Sciatic nerve (tissue), 2 donors: ENCODE data around the gene SORBS1. TPM values are rescaled to one million over a fixed set of nuclear protein-coding genes. Genes with fewer than 3 reads are reported as not detected.
A peak's percentile ranks its signal among the peaks of the same experiment; 100 is the strongest.
"Not testable (repeated sequence)": the region's sequence is repeated elsewhere in the genome, so short reads cannot be mapped to it uniquely, and the experiment has no call there.

Experiments used
- ATAC-seq: fragments of 200-7000 bp; cut with Tn5 transposase; one replicate; pipeline ENCODE4 v1.9.1; 2020; ENCODE audit warnings: mild to moderate bottlenecking, moderate library complexity
- DNase-seq: peaks from one replicate; pipeline ENCODE4 v3.0.0-alpha.2; 2020; ENCODE audit warnings: low spot score
- intact Hi-C: fragments of 100-400 bp; cut with DNase I; formaldehyde crosslinking; loops from one replicate; pipeline ENCODE4 v1.14.2; 2022
- total RNA-seq: library from RNA; stranded (reverse); fragmentation: NEBNext Ultra II Directional; extraction: Animal tissue kit (Norgen Biotek cat#: 25700); gene quantifications from one replicate; pipeline ENCODE4 v1.2.1, GENCODE V29; 2021
- donor health status: DM: no; HTN: no; CAD: no.
- donor health status: DM: no; HTN: no; CAD: no.

Gene SORBS1
- total RNA-seq, 1 donor from 2014 or later, result 593 TPM

- intact Hi-C loops, result no loop called here
- ATAC-seq, result no peak
These were observed 85.2 kb downstream of the SORBS1 start for GRCh38 chr10:95475827-95476468.

GRCh38 chr10:95475003-95475383 lies 86.2 kb downstream of the SORBS1 start:
- DNase-seq (no peak), ATAC-seq (no peak)
- intact Hi-C loops, result no loop called here

More at GRCh38 chr10:95475827-95476468, 85.2 kb downstream of the SORBS1 start:
- no peak for DNase-seq

- no peak for DNase-seq
- intact Hi-C loops, result no loop called here
- ATAC-seq, result peak; percentile 83
These were observed 86.8 kb downstream of the SORBS1 start for GRCh38 chr10:95474228-95475002.

- intact Hi-C loops, result no loop called here
- ATAC-seq (no peak), DNase-seq (no peak)
These were observed 88.7 kb downstream of the SORBS1 start for GRCh38 chr10:95472304-95473088.

GRCh38 chr10:95469676-95470075 lies 91.5 kb downstream of the SORBS1 start:
- DNase-seq (no peak), ATAC-seq (no peak)
- intact Hi-C loops, result no loop called here

GRCh38 chr10:95469251-95469650 lies 91.9 kb downstream of the SORBS1 start:
- intact Hi-C loops, result no loop called here
- DNase-seq (no peak), ATAC-seq (no peak)

GRCh38 chr10:95467642-95468041 lies 93.5 kb downstream of the SORBS1 start:
- DNase-seq, intact Hi-C loops, ATAC-seq: not testable (repeated sequence)

GRCh38 chr10:95467162-95467599 lies 94.0 kb downstream of the SORBS1 start:
- DNase-seq (no peak), ATAC-seq (peak; percentile 76)

GRCh38 chr10:95466436-95466835 lies 94.7 kb downstream of the SORBS1 start:
- ATAC-seq, result no peak
- intact Hi-C loops, result no loop called here
- DNase-seq, result no peak

More at GRCh38 chr10:95467162-95467599, 94.0 kb downstream of the SORBS1 start:
- intact Hi-C loops, result no loop called here

GRCh38 chr10:95464280-95464679 lies 96.9 kb downstream of the SORBS1 start:
- intact Hi-C loops, result no loop called here
- DNase-seq (no peak), ATAC-seq (no peak)

GRCh38 chr10:95462740-95463667 lies 98.2 kb downstream of the SORBS1 start:
- no peak for ATAC-seq
- no peak for DNase-seq
- intact Hi-C loops, result no loop called here

- DNase-seq, result no peak
- intact Hi-C loops, result no loop called here
- ATAC-seq, result no peak
These were observed 99.6 kb downstream of the SORBS1 start for GRCh38 chr10:95461611-95462010.

- intact Hi-C loops, result no loop called here
- DNase-seq (no peak), ATAC-seq (peak; percentile 55)
These were observed 101.6 kb downstream of the SORBS1 start for GRCh38 chr10:95459446-95460045.

- intact Hi-C loops, result no loop called here
- DNase-seq, result no peak
- ATAC-seq, result no peak
These were observed 102.3 kb downstream of the SORBS1 start for GRCh38 chr10:95458871-95459270.

- DNase-seq (no peak), ATAC-seq (no peak)
- intact Hi-C loops, result no loop called here
These were observed 103.2 kb downstream of the SORBS1 start for GRCh38 chr10:95458014-95458413.

- DNase-seq (no peak), ATAC-seq (no peak)
- intact Hi-C loops, result no loop called here
These were observed 103.8 kb downstream of the SORBS1 start for GRCh38 chr10:95457319-95457886.

- peak; percentile 5 for ATAC-seq
- DNase-seq, result no peak
These were observed 104.7 kb downstream of the SORBS1 start for GRCh38 chr10:95456516-95456915.

GRCh38 chr10:95454940-95455339 lies 106.2 kb downstream of the SORBS1 start:
- intact Hi-C loops, result no loop called here
- ATAC-seq (no peak), DNase-seq (no peak)

More at GRCh38 chr10:95456516-95456915, 104.7 kb downstream of the SORBS1 start:
- intact Hi-C loops, result no loop called here
